Naive B cell (primary cell): Measurements from ENCODE around the gene TLR10. TPM values are rescaled to one million over a fixed set of nuclear protein-coding genes. Genes with fewer than 3 reads are reported as not detected.
A peak's percentile ranks its signal among the peaks of the same experiment; 100 is the strongest.

ENCODE experiments used
- ATAC-seq, 2 donors: fragments of 150-1000 bp; cut with Tn5 transposase; 2 replicates each; pipeline ENCODE4 v1.10.0; 2021; ENCODE audit warnings: low read depth in 2 of 2, mild to moderate bottlenecking in 2 of 2, moderate library complexity in 2 of 2
- DNase-seq: peaks from one replicate; pipeline ENCODE4 v3.0.0; 2022
- H3K27ac Mint-ChIP-seq, 6 donors: one replicate each; pipeline ENCODE4 v1.8.0; 2020 to 2022; ENCODE audit warnings: mild to moderate bottlenecking in 6 of 6, mixed read lengths in 6 of 6, moderate library complexity in 5 of 6, inconsistent platforms in 2 of 6
- H3K27me3 Mint-ChIP-seq, 3 donors: one replicate each; pipeline ENCODE4 v1.8.0; 2021 to 2022; ENCODE audit warnings: mixed read lengths in 3 of 3, mild to moderate bottlenecking in 1 of 3
- H3K36me3 Mint-ChIP-seq, 2 donors: one replicate each; pipeline ENCODE4 v1.8.0; 2020 to 2022; ENCODE audit warnings: mixed read lengths in 2 of 2, inconsistent platforms in 1 of 2, mild to moderate bottlenecking in 1 of 2
- H3K4me1 Mint-ChIP-seq, 3 donors: one replicate each; pipeline ENCODE4 v1.8.0; 2020 to 2022; ENCODE audit warnings: mixed read lengths in 3 of 3, inconsistent platforms in 1 of 3, mild to moderate bottlenecking in 1 of 3, moderate library complexity in 1 of 3
- H3K4me3 Mint-ChIP-seq, 8 donors: one replicate each; pipeline ENCODE4 v1.8.0; 2020 to 2022; ENCODE audit warnings: mild to moderate bottlenecking in 8 of 8, mixed read lengths in 8 of 8, moderate library complexity in 8 of 8, inconsistent platforms in 2 of 8
- H3K9me3 Mint-ChIP-seq, 7 donors: one replicate each; pipeline ENCODE4 v1.8.0; 2020 to 2022; ENCODE audit warnings: mixed read lengths in 7 of 7, mild to moderate bottlenecking in 5 of 7, inconsistent platforms in 2 of 7, moderate library complexity in 1 of 7
- polyA plus RNA-seq, 6 donors: library from polyadenylated mRNA; unstranded; fragments of 300-500 nt; fragmentation: Illumina TruSeq; gene quantifications; one replicate each; pipeline ENCODE4 v1.2.3, GENCODE V29; 2021; ENCODE audit warnings: low read depth in 6 of 6

The TLR10 gene
- polyA plus RNA-seq, 6 donors from 2014 or later: 87.3 to 180 (median 116) TPM

GRCh38 chr4:38733663-38734062, 49.1 kb downstream of the TLR10 start:
- Mint-ChIP-seq H3K27me3 (no peaks in the 10 kb centered on the region), H3K4me3 (no peak overlapping the region), H3K9me3 (peaks cover 0 to 13% (median 0%) of the 10 kb centered on the region in 7 donors), H3K4me1 (peaks cover 24 to 46% (median 30%) of the 10 kb centered on the region in 3 donors), H3K27ac (peak overlapping the region in 3 of 6 donors; percentile 7 to 93 (median 86)), H3K36me3 (peaks cover 0 to 9% of the 10 kb centered on the region in 2 donors)
- DNase-seq (no peak), ATAC-seq (no peak)

GRCh38 chr4:38730830-38731646, 51.8 kb downstream of the TLR10 start:
- peaks cover 0 to 9% of the 10 kb centered on the region in 2 donors for H3K36me3 Mint-ChIP-seq
- peak overlapping the region; percentile 42 to 97 (median 86) for H3K27ac Mint-ChIP-seq
- ATAC-seq: peak; percentile 86 to 91
- H3K4me1 Mint-ChIP-seq: peaks cover 24 to 50% (median 30%) of the 10 kb centered on the region in 3 donors
- DNase-seq: peak; percentile 73
- peaks cover 0 to 13% (median 0%) of the 10 kb centered on the region in 7 donors for H3K9me3 Mint-ChIP-seq
- no peaks in the 10 kb centered on the region for H3K27me3 Mint-ChIP-seq
- peak overlapping the region in 7 of 8 donors; percentile 4 to 85 (median 54) for H3K4me3 Mint-ChIP-seq

DNA sequence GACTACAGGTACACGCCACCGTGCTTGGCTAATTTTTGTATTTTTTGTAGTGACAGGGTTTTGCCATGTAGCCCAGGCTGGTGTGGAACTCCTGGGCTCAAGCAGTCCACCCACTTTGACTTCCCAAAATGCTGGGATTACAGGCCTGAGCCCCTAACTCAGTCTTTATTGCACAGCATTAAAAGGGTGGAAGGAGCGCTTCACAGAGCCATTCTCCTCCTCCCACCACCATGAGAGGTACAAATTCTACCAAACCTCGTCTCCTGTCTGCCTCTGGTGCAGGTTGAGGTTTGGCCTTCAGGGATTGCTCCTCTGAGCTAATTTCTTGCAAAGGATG, 52.3 kb downstream of the TLR10 start:
- Mint-ChIP-seq H3K27me3 (no peaks in the 10 kb centered on the region), H3K4me1 (peaks cover 24 to 50% (median 30%) of the 10 kb centered on the region in 3 donors), H3K36me3 (peaks cover 0 to 9% of the 10 kb centered on the region in 2 donors), H3K27ac (peak overlapping the region; percentile 42 to 97 (median 86)), H3K9me3 (peaks cover 0 to 13% (median 0%) of the 10 kb centered on the region in 7 donors), H3K4me3 (peak overlapping the region in 6 of 8 donors; percentile 4 to 85 (median 57))
- ATAC-seq (no peak), DNase-seq (no peak)

DNA sequence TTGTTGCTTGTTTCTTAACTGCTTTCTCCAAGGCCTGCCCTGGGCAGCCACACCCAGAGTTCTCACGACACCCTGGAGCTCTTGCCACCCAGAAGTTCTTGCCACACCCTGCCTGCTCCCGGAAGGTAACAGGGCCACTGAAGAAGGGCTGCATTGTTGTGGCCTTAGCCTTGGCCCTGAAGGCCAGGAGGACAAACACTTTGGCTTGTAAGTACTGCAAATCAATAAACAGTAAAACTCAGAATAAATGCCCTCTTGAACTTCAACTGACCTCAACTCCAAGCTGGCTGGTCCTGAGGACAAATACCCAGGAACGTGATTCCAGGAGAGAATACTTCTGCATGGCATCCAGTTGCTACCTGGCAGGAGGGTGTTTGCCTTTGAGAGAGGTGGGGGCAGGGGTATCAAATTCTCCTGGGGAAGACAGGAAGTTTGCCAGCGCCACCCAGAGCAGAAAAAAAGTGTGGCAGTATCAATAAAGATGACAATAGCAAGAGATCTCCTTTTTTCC, 54.1 kb downstream of the TLR10 start:
- Mint-ChIP-seq H3K27ac (peak overlapping the region in 3 of 6 donors; percentile 12 to 75 (median 28)), H3K4me3 (no peak overlapping the region), H3K27me3 (no peaks in the 10 kb centered on the region), H3K36me3 (peaks cover 0 to 6% of the 10 kb centered on the region in 2 donors), H3K4me1 (peaks cover 17 to 38% (median 20%) of the 10 kb centered on the region in 3 donors), H3K9me3 (peaks cover 0 to 10% (median 0%) of the 10 kb centered on the region in 7 donors)
- DNase-seq (no peak), ATAC-seq (no peak)

DNA sequence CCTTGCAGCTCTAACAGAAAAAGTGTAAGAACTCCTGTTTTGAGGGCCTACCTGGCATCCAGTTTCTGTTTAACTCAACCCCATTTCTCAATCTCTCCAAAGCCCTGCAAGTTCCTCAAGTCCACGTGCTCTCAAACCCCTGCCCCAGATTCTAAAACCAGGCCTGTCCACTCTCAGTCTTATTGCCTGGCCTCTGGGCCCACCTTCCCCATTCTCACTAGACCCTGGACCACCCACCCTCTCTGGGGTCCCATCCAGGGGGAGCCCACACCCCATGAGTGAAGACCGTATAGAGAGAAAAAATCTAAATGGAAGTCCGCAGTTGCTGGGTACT, 58.3 kb downstream of the TLR10 start:
- DNase-seq (no peak), ATAC-seq (no peak)
- Mint-ChIP-seq H3K36me3 (no peaks in the 10 kb centered on the region), H3K27ac (no peak overlapping the region), H3K27me3 (no peaks in the 10 kb centered on the region), H3K4me3 (no peak overlapping the region), H3K9me3 (no peaks in the 10 kb centered on the region), H3K4me1 (peaks cover 0 to 10% (median 0%) of the 10 kb centered on the region in 3 donors)

DNA sequence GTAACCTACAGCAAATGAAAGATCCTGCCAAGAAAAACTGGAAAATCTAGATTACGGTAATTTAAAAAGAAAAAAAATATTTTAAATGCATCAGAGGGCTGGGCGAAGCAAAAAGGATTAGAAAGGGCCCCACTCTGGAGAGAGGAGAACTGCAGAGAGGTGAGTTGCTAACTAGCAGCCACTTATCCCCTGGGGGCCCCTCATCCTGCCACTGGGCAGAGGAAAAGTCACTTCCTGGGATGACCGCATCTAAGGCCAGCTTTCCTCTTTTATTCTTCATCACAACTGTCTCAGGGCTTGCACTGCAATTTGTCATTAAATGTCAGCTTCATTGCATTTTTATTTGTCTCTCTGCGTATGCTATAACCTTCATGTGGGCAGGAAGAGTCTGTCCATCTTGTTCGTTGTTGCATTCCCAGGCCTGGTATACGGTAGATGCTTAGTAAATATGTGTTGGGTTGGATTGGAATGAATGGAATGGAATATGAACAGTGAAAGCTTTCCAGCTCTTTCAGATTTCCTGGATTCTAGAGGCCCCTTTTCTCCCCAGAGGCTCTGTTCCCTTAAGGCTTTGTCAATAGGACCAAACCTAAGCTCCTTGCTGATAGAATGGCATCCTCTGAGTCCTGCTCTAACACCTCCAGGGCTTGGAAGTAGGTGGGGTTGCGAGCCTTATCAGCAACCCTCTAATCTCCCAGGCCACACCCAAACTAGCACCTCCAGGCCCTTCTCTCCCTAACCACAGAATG, 58.9 kb downstream of the TLR10 start:
- no peaks in the 10 kb centered on the region for H3K27me3 Mint-ChIP-seq
- peaks cover 0 to 6% (median 0%) of the 10 kb centered on the region in 3 donors for H3K4me1 Mint-ChIP-seq
- H3K27ac Mint-ChIP-seq: peak overlapping the region in 3 of 6 donors; percentile 7 to 46 (median 33)
- no peaks in the 10 kb centered on the region for H3K36me3 Mint-ChIP-seq
- H3K9me3 Mint-ChIP-seq: no peaks in the 10 kb centered on the region
- ATAC-seq (no peak), DNase-seq (no peak)
- H3K4me3 Mint-ChIP-seq: no peak overlapping the region

DNA sequence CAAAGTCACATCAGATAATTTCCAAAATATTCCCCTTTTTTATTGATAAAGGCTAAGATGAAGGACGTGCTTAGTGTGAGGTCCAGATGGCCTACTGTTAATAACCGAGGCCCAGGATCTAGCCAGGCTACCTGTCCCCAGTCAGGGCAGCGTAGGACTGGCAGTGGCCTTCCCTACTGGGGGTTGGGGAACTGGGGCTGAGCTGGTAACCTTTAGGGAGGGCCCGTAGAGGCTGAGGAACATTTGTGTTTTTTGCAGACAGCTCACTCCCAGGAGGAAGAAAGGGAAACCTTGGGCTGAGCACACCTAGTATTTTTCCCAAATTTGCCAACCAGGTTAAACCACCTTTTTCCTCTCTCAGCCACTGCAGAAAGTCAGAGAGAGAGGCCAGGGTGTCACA, 59.7 kb downstream of the TLR10 start:
- H3K4me3 Mint-ChIP-seq: no peak overlapping the region
- H3K27me3 Mint-ChIP-seq: no peaks in the 10 kb centered on the region
- ATAC-seq (no peak), DNase-seq (no peak)
- no peaks in the 10 kb centered on the region for H3K36me3 Mint-ChIP-seq
- no peak overlapping the region for H3K27ac Mint-ChIP-seq
- H3K4me1 Mint-ChIP-seq: no peaks in the 10 kb centered on the region
- no peaks in the 10 kb centered on the region for H3K9me3 Mint-ChIP-seq

Other genes starting within 250 kb of the TLR10 start
- gene KLF3, start 118.8 kb downstream of the TLR10 start, polyA plus RNA-seq: 10 to 100 TPM; 34.3 to 91.0 (median 58.5) TPM
- gene TLR1, start 21.8 kb upstream of the TLR10 start, polyA plus RNA-seq: 10 to 100 TPM; 30.2 to 53.9 (median 35.7) TPM
- gene TLR6, start 73.8 kb upstream of the TLR10 start, polyA plus RNA-seq: 1 to 10 TPM; 4.0 to 7.9 (median 6.2) TPM
- gene FAM114A1, start 84.8 kb upstream of the TLR10 start, polyA plus RNA-seq: under 1 TPM in 2 of 6 donors, not detected in 4; 0.16 to 0.43 TPM
- gene TMEM156, start 249.4 kb upstream of the TLR10 start, polyA plus RNA-seq: 100 to 1,000 TPM in 5 of 6 donors, 10 to 100 TPM in 1; 78.4 to 212 (median 144) TPM